GM19043 (cell line): ENCODE measurements around the gene KCNJ12.
"Not testable (repeated sequence)": the region's sequence is repeated elsewhere in the genome, so short reads cannot be mapped to it uniquely, and the experiment has no call there.

Experiments
- ATAC-seq: cut with Tn5 transposase; IDR thresholded peaks from one replicate; pipeline ENCODE4 v1.9.1; 2021; ENCODE audit warnings: low read depth; ENCODE audit not compliant: unreplicated experiment

Gene KCNJ12

DNA sequence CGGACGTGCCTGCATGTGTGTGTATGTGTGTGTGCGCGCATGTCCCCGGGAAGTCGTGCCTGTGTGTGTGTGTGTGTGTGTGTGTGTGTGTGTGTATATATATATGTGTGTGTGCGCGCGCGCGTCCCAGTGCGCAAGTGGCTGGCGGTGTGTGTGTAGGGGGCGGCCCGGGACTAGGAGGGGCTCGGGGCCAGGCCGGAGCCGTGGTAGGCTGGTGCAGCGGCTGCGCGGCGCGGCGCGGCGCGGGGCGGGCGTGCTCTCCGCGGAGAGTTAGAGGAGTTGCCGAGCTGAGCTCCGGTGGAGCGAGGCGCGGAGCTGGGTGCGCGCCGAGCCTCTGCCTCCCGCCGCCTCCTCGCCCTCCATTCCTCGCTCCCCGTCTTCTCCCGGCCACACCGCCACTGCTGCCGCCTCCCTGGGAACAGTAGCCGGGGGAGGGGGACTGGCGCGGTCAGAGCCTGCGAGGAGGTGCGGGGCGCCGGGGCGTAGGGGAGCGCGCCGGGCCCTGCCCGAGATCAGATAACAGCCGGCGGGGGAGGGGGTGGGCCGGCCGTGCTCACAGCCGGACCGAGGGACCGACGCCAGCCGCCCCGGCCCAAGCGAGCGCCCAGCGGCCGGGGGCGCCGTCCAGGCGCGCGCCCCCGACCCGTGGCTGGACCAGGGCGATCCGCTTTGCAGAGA, at the start of gene KCNJ12:
KCNJ12 (plus strand) TSS at position 277 of the 678 bp plus-strand sequence. CDS start 38,986 bp downstream, outside the sequence.
- no peak for ATAC-seq

DNA sequence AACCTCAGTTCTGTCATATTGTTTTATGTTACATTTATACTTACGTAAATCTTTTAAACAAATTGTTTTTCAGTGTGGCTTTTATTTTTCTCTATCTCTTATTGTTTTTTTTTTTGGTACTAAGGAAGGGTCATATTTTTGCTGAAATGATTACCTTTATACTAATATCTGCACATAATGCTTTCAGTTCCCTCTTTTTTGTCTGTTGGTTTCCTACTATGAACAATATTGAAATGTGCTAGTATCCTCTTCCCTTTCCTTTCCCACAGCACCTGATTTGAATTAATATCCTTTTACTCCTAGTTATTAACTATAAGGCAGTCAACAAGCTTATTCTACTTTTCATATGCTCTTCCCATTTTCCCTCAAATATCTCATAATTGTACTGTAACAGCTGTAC, 48.2 kb upstream of the KCNJ12 start:
- ATAC-seq = not testable (repeated sequence)

DNA sequence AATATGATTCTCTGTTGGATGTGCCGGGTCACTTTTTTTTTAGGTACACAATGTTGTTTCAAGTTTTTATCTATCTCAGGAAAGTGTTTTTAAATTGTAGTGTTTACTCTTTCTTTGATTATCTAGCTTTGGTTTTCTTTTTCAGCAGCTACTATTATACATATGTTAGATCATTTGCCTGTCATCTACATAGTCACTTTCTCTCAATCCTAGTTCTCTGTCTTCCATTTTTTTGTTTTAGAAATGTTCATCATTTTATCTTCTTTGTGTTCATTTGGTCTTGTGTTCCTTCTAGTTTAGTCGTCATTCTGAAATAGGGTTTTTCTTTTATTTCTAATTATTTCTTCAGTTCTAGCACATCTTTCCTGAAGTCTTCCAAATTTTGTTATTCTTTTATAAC, 47.4 kb upstream of the KCNJ12 start:
- not testable (repeated sequence) for ATAC-seq

- ATAC-seq = no peak
Measured at GRCh38 chr17:21330436-21331160, 45.6 kb upstream of the KCNJ12 start.

- ATAC-seq = not testable (repeated sequence)
Measured at GRCh38 chr17:21336541-21337294, 39.4 kb upstream of the KCNJ12 start.

GRCh38 chr17:21337981-21338625, 38.1 kb upstream of the KCNJ12 start:
- not testable (repeated sequence) for ATAC-seq

GRCh38 chr17:21339011-21339410, 37.1 kb upstream of the KCNJ12 start:
- ATAC-seq = no peak

GRCh38 chr17:21339571-21339970, 36.6 kb upstream of the KCNJ12 start:
- ATAC-seq = not testable (repeated sequence)

DNA sequence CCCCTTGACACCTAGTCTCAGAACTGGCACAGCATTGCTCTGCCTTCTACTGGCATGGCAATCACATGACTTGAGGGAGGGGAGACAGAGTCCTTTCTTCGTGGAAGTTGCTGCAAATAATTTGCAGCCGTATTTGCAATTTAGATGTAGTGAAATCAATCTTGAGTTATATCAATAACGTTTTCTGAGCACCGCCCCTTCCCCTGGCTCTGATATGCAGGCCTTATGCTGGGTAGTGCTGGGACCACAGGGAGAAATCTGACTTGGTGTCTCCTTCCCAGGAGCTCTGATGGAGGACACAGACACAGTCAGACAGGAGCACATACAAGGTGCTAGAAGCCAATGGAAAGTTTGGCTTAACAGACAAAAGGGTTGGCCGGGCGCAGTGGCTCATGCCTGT, 35.8 kb upstream of the KCNJ12 start:
- not testable (repeated sequence) for ATAC-seq

DNA sequence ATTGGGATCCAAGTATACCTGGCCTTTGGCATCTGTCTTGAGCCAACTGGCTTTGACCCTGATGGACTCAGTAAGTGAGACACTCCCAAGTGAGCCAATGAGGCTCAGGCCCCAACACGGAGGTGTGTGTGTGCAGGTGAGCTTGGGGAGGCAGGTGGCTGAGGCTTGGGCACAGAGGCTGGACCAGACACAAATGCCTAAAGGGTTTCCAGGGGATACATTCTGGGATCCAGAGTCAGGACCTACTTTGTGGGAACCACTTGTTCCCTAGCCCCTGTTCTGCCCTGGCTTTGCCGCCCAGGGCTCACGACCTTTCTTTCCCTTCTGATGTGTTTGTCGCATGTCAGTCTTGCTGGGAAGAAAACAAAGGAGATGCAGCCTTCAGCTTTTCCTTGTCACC, 34.9 kb upstream of the KCNJ12 start:
- not testable (repeated sequence) for ATAC-seq

GRCh38 chr17:21341925-21342540, 34.1 kb upstream of the KCNJ12 start:
- not testable (repeated sequence) for ATAC-seq

GRCh38 chr17:21343061-21343949, 32.9 kb upstream of the KCNJ12 start:
- not testable (repeated sequence) for ATAC-seq

GRCh38 chr17:21344801-21345200, 31.4 kb upstream of the KCNJ12 start:
- not testable (repeated sequence) for ATAC-seq

DNA sequence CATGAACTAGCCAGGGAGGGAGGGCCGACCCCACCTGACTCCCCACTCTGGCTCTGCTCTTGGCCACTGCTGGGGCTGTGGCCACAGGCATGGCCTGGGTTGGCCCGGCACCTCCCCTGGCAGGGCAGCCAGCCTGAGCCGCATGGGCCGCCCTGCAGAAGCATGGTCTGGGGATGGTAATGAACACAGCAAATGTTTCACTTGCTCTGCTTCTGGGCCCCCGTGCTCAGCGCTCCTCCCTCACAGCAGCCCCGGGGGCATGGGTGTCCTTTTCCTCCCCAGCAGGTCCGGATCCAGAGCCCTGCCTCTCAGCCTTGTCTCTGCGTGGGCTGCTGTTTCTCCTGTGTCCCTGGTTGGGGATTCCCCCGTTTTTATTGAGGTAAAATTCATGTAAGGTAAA, 30.9 kb upstream of the KCNJ12 start:
- ATAC-seq = no peak

DNA sequence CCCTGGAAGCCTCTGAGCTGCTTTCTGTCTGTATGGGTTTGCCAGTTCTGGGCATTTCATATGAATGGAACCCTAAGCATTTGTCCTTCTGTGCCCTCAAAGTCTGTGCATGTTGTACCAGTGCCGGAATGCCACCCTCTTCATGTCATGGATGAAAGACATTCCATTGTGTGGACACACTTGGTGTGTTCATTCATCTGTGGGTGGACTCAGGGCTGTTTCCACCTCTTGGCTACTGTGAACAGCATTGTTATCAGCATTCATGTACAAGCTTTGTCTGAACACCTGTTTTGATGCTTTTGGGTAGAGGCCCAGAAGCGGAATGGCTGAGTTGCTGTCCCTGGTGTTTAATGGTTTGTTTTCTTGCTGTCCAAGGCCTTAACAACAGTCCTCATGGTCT, 30.1 kb upstream of the KCNJ12 start:
- not testable (repeated sequence) for ATAC-seq

- ATAC-seq = not testable (repeated sequence)
Measured at GRCh38 chr17:21346651-21347250, 29.4 kb upstream of the KCNJ12 start.

DNA sequence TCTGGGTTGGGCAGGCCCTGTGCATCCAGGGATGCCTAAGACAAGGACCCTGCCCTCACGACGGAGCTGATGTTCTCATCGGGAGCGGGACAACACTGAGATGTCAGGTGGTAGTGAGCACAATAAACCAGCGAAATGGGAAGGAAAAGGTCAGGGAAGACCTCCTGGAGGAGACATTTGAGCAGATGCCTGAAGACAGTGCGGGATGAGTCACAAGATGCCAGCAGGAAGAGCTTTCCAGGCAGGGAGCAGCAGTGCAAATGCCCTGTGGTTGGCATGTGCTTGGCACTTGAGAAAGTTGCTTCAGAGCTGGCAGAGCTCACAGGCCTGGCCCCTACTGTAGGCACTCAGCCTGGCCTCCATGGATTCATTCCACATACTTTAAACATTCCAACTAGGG, 28.5 kb upstream of the KCNJ12 start:
- ATAC-seq = not testable (repeated sequence)

GRCh38 chr17:21348081-21348925, 27.9 kb upstream of the KCNJ12 start:
- peak; percentile 49 for ATAC-seq
